Kidney capillary endothelial cell (primary cell): ENCODE results near the gene ATP13A2.
"Not testable (repeated sequence)": the region's sequence is repeated elsewhere in the genome, so short reads cannot be mapped to it uniquely, and the experiment has no call there.

Experiments
- DNase-seq: peaks from one replicate; pipeline ENCODE4 v3.0.0-alpha.2; 2018; ENCODE audit warnings: low spot score

Gene ATP13A2

GRCh38 chr1:16957731-16958130, 54.0 kb downstream of the ATP13A2 start:
- no peak for DNase-seq

GRCh38 chr1:16956775-16957174, 55.0 kb downstream of the ATP13A2 start:
- DNase-seq = no peak

- no peak for DNase-seq
Observed at GRCh38 chr1:16955186-16955585, 56.5 kb downstream of the ATP13A2 start.

DNA sequence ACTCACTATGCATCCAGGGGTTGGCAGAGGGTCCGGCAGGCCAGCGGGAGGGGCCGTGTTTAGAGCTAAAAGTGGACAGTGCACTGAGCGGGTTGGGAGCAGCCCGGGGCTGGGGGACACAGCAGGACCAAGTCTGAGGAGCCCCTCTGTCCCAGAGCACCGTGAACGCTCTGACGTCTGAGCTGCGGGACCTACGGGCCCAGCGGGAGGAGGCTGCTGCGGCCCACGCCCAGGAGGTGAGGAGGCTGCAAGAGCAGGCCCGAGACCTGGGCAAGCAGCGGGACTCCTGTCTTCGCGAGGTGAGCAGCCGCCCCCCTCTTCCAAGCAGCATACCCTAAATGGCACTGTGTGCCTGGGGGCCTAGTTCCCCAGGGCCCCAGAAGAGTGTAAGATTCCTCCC, 57.1 kb downstream of the ATP13A2 start:
- DNase-seq = no peak

GRCh38 chr1:16952376-16952775, 59.4 kb downstream of the ATP13A2 start:
- not testable (repeated sequence) for DNase-seq

GRCh38 chr1:16949026-16949425, 62.7 kb downstream of the ATP13A2 start:
- DNase-seq = not testable (repeated sequence)

- not testable (repeated sequence) for DNase-seq
Observed at GRCh38 chr1:16948282-16948891, 63.3 kb downstream of the ATP13A2 start.

- no peak for DNase-seq
Observed at GRCh38 chr1:16946646-16947045, 65.1 kb downstream of the ATP13A2 start.

DNA sequence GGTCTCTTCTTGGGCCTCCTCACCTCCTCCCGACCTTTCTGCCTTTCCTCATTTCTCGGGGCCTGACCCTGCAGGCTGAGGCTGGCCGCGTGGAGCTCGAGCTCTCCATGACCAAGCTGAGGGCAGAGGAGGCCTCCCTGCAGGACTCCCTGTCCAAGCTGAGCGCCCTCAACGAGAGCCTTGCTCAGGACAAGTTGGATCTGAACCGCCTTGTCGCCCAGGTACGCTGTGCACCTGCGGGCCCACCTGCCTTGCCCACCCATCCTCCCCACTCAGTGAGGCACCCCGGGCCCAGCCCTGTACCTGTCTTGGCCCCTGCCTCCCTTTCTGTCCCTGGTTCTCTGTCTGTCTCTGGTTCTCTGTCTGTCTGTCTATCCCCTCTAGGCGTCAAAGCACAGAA, 65.5 kb downstream of the ATP13A2 start:
- not testable (repeated sequence) for DNase-seq

- not testable (repeated sequence) for DNase-seq
Observed at GRCh38 chr1:16945512-16945911, 66.2 kb downstream of the ATP13A2 start.

- DNase-seq = no peak
Observed at GRCh38 chr1:16944038-16944437, 67.7 kb downstream of the ATP13A2 start.

- DNase-seq = not testable (repeated sequence)
Observed at GRCh38 chr1:16939386-16940180, 72.1 kb downstream of the ATP13A2 start.

GRCh38 chr1:16938351-16939321, 73.1 kb downstream of the ATP13A2 start:
- no peak for DNase-seq

DNA sequence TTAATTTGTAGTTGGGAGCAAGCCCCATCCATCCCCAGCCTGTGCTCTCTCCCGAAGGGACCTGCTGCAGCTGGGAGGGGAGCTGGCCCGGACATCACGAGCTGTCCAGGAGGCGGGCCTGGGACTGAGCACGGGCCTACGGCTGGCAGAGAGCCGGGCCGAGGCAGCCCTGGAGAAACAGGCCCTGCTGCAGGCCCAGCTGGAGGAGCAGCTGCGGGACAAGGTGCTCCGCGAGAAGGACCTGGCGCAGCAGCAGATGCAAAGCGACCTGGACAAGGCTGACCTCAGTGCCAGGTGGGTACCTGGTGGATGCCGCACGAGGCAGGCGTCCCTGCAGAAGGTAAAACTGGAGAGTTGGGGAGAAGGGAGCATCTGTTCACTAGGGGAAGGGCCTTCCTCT, 75.1 kb downstream of the ATP13A2 start:
- not testable (repeated sequence) for DNase-seq
